ENCODE results near the gene ZFP28.

ZFP28 gene

GRCh38 chr19:56538761-56539263 lies at the start of gene ZFP28:
TSS of gene ZFP28 (plus strand) at chr19:56538948. CDS start at chr19:56539019, 71 bp downstream.
- peak; percentile 9 for DNase-seq (ENCODE audit: low read depth)

- DNase-seq (ENCODE audit: low read depth), result no peak
Observed at GRCh38 chr19:56491399-56491798, 47.3 kb upstream of the ZFP28 start.

- DNase-seq (ENCODE audit: low read depth), result no peak
Observed at GRCh38 chr19:56504581-56504980, 34.2 kb upstream of the ZFP28 start.

- peak; percentile 98 for DNase-seq (ENCODE audit: low read depth)
Observed at GRCh38 chr19:56507446-56508289, 31.1 kb upstream of the ZFP28 start, which contains the start of gene ZNF471. TSS of gene ZNF471 (plus strand) at chr19:56507855. CDS start at chr19:56511572, 3,717 bp downstream.

GRCh38 chr19:56508290-56508778 lies 30.4 kb upstream of the ZFP28 start:
- no peak for DNase-seq (ENCODE audit: low read depth)

GRCh38 chr19:56525214-56525860 lies 13.4 kb upstream of the ZFP28 start:
- no peak for DNase-seq (ENCODE audit: low read depth)

GRCh38 chr19:56537442-56537841 lies 1.3 kb upstream of the ZFP28 start:
- DNase-seq (ENCODE audit: low read depth), result no peak

- peak; percentile 82 for DNase-seq (ENCODE audit: low read depth)
Observed at GRCh38 chr19:56538254-56538760, 441 bp upstream of the ZFP28 start.

- no peak for DNase-seq (ENCODE audit: low read depth)
Observed at GRCh38 chr19:56543776-56544175, 5.0 kb downstream of the ZFP28 start.

GRCh38 chr19:56547535-56547934 lies 8.8 kb downstream of the ZFP28 start:
- DNase-seq (ENCODE audit: low read depth), result no peak

- DNase-seq (ENCODE audit: low read depth), result no peak
Observed at GRCh38 chr19:56554272-56554869, 15.6 kb downstream of the ZFP28 start.

- no peak for DNase-seq (ENCODE audit: low read depth)
Observed at GRCh38 chr19:56562766-56563165, 24.0 kb downstream of the ZFP28 start.

- DNase-seq (ENCODE audit: low read depth), result no peak
Observed at GRCh38 chr19:56566904-56567273, 28.1 kb downstream of the ZFP28 start.

GRCh38 chr19:56567274-56568120 lies 28.7 kb downstream of the ZFP28 start, which contains the start of gene ZNF470:
TSS of gene ZNF470 (plus strand) at chr19:56567468. CDS start at chr19:56570312, 2,844 bp downstream.
- peak; percentile 80 for DNase-seq (ENCODE audit: low read depth)

GRCh38 chr19:56572589-56572988 lies 33.8 kb downstream of the ZFP28 start:
- DNase-seq (ENCODE audit: low read depth), result no peak

GRCh38 chr19:56573914-56574313 lies 35.2 kb downstream of the ZFP28 start:
- no peak for DNase-seq (ENCODE audit: low read depth)

- DNase-seq (ENCODE audit: low read depth), result no peak
Observed at GRCh38 chr19:56577719-56578602, 39.2 kb downstream of the ZFP28 start.

- no peak for DNase-seq (ENCODE audit: low read depth)
Observed at GRCh38 chr19:56594446-56594782, 55.7 kb downstream of the ZFP28 start.

- DNase-seq (ENCODE audit: low read depth), result peak; percentile 68
Observed at GRCh38 chr19:56594783-56595547, 56.2 kb downstream of the ZFP28 start, which contains the start of gene ZNF71. TSS of gene ZNF71 (plus strand) at chr19:56595302. CDS start at chr19:56601559, 6,257 bp downstream.

GRCh38 chr19:56595548-56595899 lies 56.8 kb downstream of the ZFP28 start:
- no peak for DNase-seq (ENCODE audit: low read depth)
